Common myeloid progenitor, CD34-positive (primary cell): ENCODE results near the gene DCDC2.
"Not testable (repeated sequence)": the region's sequence is repeated elsewhere in the genome, so short reads cannot be mapped to it uniquely, and the experiment has no call there.

Source experiments
- CTCF ChIA-PET: fragments of 350-600 bp; sonication (Branson Sonifier 250); formaldehyde crosslinking; loops from one replicate; lab custom pipeline; 2021; ENCODE audit warnings: antibody characterized with exemption; lab: Charles Lee
- POLR2A ChIA-PET: fragments of 350-600 bp; sonication (Branson Sonifier 250); formaldehyde crosslinking; loops from one replicate; lab custom pipeline; 2021; ENCODE audit warnings: antibody characterized with exemption; lab: Charles Lee
- DNase-seq, 3 donors: peaks; one replicate each; pipeline versions ENCODE4 v3.0.0 to v3.0.0-alpha.2; 2013
- H3K27ac ChIP-seq, 2 experiments: 1 replicate in 1 of 2; 2 replicates in 1 of 2; pipeline ENCODE4 v1.7.0; 2013; ENCODE audit warnings: inconsistent platforms in 2 of 2, low read length in 2 of 2, mild to moderate bottlenecking in 2 of 2, low read depth in 1 of 2, moderate library complexity in 1 of 2; ENCODE audit not compliant: severe bottlenecking in 2 of 2, insufficient read depth in 1 of 2, poor library complexity in 1 of 2
- H3K27me3 ChIP-seq, 5 experiments: replicated peaks in 2 of 5; 1 replicate in 3 of 5; 2 replicates in 2 of 5; pipeline versions ENCODE4 v1.6.1 to v1.7.0; 2013; ENCODE audit warnings: low read length in 4 of 5, mild to moderate bottlenecking in 2 of 5, moderate library complexity in 2 of 5, inconsistent platforms in 1 of 5; ENCODE audit not compliant: insufficient read depth in 5 of 5, control insufficient read depth in 4 of 5
- H3K36me3 ChIP-seq, 4 experiments: 1 replicate in 2 of 4; 2 replicates in 2 of 4; pipeline versions ENCODE4 v1.6.1 to v1.7.0; 2013; ENCODE audit warnings: low read length in 3 of 4, control low read depth in 1 of 4, mild to moderate bottlenecking in 1 of 4; ENCODE audit not compliant: control insufficient read depth in 4 of 4, insufficient read depth in 4 of 4
- H3K4me1 ChIP-seq, 4 experiments: 1 replicate in 3 of 4; 2 replicates in 1 of 4; pipeline versions ENCODE4 v1.6.1 to v1.7.1; 2013; ENCODE audit warnings: low read length in 3 of 4, mild to moderate bottlenecking in 3 of 4, control low read depth in 1 of 4, inconsistent platforms in 1 of 4, moderate library complexity in 1 of 4; ENCODE audit not compliant: control insufficient read depth in 4 of 4, insufficient read depth in 4 of 4; ENCODE audit errors: control extremely low read depth in 1 of 4
- H3K4me3 ChIP-seq, 7 experiments: 1 replicate in 4 of 7; 2 replicates in 3 of 7; pipeline versions ENCODE4 v1.5.1 to v1.7.0; 2013; ENCODE audit warnings: mild to moderate bottlenecking in 7 of 7, low read length in 6 of 7, moderate library complexity in 6 of 7, inconsistent platforms in 2 of 7, low read depth in 2 of 7, control low read depth in 1 of 7; ENCODE audit not compliant: insufficient read depth in 4 of 7, control insufficient read depth in 1 of 7; ENCODE audit errors: extremely low read depth in 1 of 7
- H3K9me3 ChIP-seq, 5 experiments: 1 replicate in 4 of 5; 2 replicates in 1 of 5; pipeline versions ENCODE4 v1.6.1 to v1.7.1; 2013; ENCODE audit warnings: low read length in 4 of 5, mild to moderate bottlenecking in 2 of 5, inconsistent platforms in 1 of 5, low read depth in 1 of 5, moderate library complexity in 1 of 5; ENCODE audit not compliant: control insufficient read depth in 4 of 5, insufficient read depth in 2 of 5; ENCODE audit errors: control extremely low read depth in 1 of 5
- WGBS: methylation state at CpG from one replicate; pipeline ENCODE4 v1.1.5; 2013; ENCODE audit not compliant: insufficient coverage; 5-methylcytosine and 5-hydroxymethylcytosine counted together

The DCDC2 gene

GRCh38 chr6:24387818-24388217 is 30.0 kb upstream of the DCDC2 start:
- POLR2A ChIA-PET, result interaction anchor here (1.1 kb wide), 1 partner anchor 105 kb away, joined by 3 read pairs; no protein-coding TSS in a partner anchor
- Histone ChIP-seq H3K4me3 (no peak overlapping the region), H3K27me3 (peaks cover 0 to 2% (median 0%) of the 10 kb centered on the region in 5 experiments), H3K27ac (no peak overlapping the region), H3K4me1 (no peaks in the 10 kb centered on the region), H3K36me3 (no peaks in the 10 kb centered on the region), H3K9me3 (no peaks in the 10 kb centered on the region)
- no CpG with 5 or more reads among the region's 1 CpG for WGBS
- CTCF ChIA-PET, result interaction anchor here (0.9 to 4.1 kb wide), 2 partner anchors 18 to 105 kb away, joined by 3 to 25 read pairs; no protein-coding TSS in a partner anchor
- no peak for DNase-seq

GRCh38 chr6:24385536-24386269 is 27.8 kb upstream of the DCDC2 start:
- POLR2A ChIA-PET, result no interaction called here
- H3K27ac ChIP-seq, result no peak overlapping the region
- CTCF ChIA-PET, result interaction anchor here (1.5 kb wide), 1 partner anchor 25 kb away, joined by 3 read pairs; no protein-coding TSS in a partner anchor
- no peaks in the 10 kb centered on the region for H3K4me1 ChIP-seq
- no peaks in the 10 kb centered on the region for H3K36me3 ChIP-seq
- WGBS, result 94% methylated on average over 5 of the region's 8 CpGs
- H3K9me3 ChIP-seq, result no peaks in the 10 kb centered on the region
- H3K27me3 ChIP-seq, result no peaks in the 10 kb centered on the region
- DNase-seq, result no peak
- no peak overlapping the region for H3K4me3 ChIP-seq

- no CpG with 5 or more reads among the region's 5 CpGs for WGBS
- DNase-seq, H3K27me3 ChIP-seq, H3K4me1 ChIP-seq, POLR2A ChIA-PET, H3K36me3 ChIP-seq, H3K27ac ChIP-seq, H3K9me3 ChIP-seq, H3K4me3 ChIP-seq: not testable (repeated sequence)
- CTCF ChIA-PET, result interaction anchor here (1.5 kb wide), 1 partner anchor 24 kb away, joined by 3 read pairs; no protein-coding TSS in a partner anchor
Measured at GRCh38 chr6:24384369-24385130, 26.7 kb upstream of the DCDC2 start.

GRCh38 chr6:24382891-24383494 is 25.1 kb upstream of the DCDC2 start:
- WGBS, result 94% methylated on average over 3 of the region's 9 CpGs
- H3K9me3 ChIP-seq, POLR2A ChIA-PET, H3K27ac ChIP-seq, H3K27me3 ChIP-seq, CTCF ChIA-PET, H3K4me1 ChIP-seq, H3K36me3 ChIP-seq, DNase-seq, H3K4me3 ChIP-seq: not testable (repeated sequence)

GRCh38 chr6:24382220-24382540 is 24.3 kb upstream of the DCDC2 start:
- no peak overlapping the region for H3K4me3 ChIP-seq
- ChIA-PET POLR2A (no interaction called here), CTCF (no interaction called here)
- no peaks in the 10 kb centered on the region for H3K4me1 ChIP-seq
- H3K27me3 ChIP-seq, result peaks cover 0 to 2% (median 0%) of the 10 kb centered on the region in 5 experiments
- DNase-seq, result no peak
- no peaks in the 10 kb centered on the region for H3K36me3 ChIP-seq
- H3K9me3 ChIP-seq, result no peaks in the 10 kb centered on the region
- no CpG with 5 or more reads among the region's 1 CpG for WGBS
- H3K27ac ChIP-seq, result no peak overlapping the region

- no peak for DNase-seq
- ChIA-PET CTCF (no interaction called here), POLR2A (no interaction called here)
- 100% methylated on average over 3 of the region's 4 CpGs for WGBS
- no peak overlapping the region for H3K4me3 ChIP-seq
- no peak overlapping the region for H3K27ac ChIP-seq
- H3K36me3 ChIP-seq, result no peaks in the 10 kb centered on the region
- peaks cover 0 to 2% (median 0%) of the 10 kb centered on the region in 5 experiments for H3K27me3 ChIP-seq
- no peaks in the 10 kb centered on the region for H3K9me3 ChIP-seq
- no peaks in the 10 kb centered on the region for H3K4me1 ChIP-seq
Measured at GRCh38 chr6:24381476-24382219, 23.8 kb upstream of the DCDC2 start.
